Testis (tissue), 2 donors: ENCODE results near the gene MRAP2.

ENCODE experiments used
- POLR2A ChIP-seq: fragments of 450-650 bp; IDR thresholded peaks from one replicate; pipeline ENCODE4 v1.6.1; 2017; ENCODE audit warnings: antibody characterized with exemption, mild to moderate bottlenecking, moderate library complexity
- TF ChIP-seq, protein P1 (sequence below), 3 experiments: fragments of 450-650 bp in 2 of 3; fragments of 200-600 bp in 1 of 3; sonication (generic) in 1 of 3; IDR thresholded peaks; one replicate each; pipeline ENCODE4 v1.5.1; 2016 to 2019; ENCODE audit warnings: antibody characterized with exemption in 3 of 3, mild to moderate bottlenecking in 2 of 3, moderate library complexity in 1 of 3

DNA sequence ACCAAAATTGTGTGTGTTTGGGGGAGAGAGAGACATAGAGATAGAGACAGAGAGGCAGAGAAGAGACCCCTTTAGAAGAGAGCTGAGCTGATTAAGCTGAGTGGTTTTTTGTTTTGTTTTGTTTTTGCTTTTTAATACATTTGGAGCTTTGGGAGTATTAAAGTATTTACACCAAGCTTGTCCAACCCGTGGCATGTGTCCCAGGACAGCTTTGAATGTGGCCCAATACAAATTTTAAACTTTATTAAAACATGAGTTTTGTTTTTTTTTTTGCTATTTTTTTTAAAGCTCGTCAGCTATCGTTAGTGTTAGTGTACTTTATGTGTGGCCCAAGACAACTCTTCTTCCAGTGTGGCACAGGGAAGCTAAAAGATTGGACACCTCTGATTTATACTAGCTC, 56.0 kb downstream of the MRAP2 start:
- TF ChIP-seq, protein P1, sequence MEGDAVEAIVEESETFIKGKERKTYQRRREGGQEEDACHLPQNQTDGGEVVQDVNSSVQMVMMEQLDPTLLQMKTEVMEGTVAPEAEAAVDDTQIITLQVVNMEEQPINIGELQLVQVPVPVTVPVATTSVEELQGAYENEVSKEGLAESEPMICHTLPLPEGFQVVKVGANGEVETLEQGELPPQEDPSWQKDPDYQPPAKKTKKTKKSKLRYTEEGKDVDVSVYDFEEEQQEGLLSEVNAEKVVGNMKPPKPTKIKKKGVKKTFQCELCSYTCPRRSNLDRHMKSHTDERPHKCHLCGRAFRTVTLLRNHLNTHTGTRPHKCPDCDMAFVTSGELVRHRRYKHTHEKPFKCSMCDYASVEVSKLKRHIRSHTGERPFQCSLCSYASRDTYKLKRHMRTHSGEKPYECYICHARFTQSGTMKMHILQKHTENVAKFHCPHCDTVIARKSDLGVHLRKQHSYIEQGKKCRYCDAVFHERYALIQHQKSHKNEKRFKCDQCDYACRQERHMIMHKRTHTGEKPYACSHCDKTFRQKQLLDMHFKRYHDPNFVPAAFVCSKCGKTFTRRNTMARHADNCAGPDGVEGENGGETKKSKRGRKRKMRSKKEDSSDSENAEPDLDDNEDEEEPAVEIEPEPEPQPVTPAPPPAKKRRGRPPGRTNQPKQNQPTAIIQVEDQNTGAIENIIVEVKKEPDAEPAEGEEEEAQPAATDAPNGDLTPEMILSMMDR (IDR thresholded peaks at IDR 0.05): no peak
- TF ChIP-seq POLR2A: no peak
